Measurements from ENCODE around the gene MYOZ3. TPM values are rescaled to one million over a fixed set of nuclear protein-coding genes. Genes with fewer than 3 reads are reported as not detected.
A peak's percentile ranks its signal among the peaks of the same experiment; 100 is the strongest.

Gene MYOZ3
- total RNA-seq, 2 experiments from 2014 or later: 0.30 to 0.32 TPM

DNA sequence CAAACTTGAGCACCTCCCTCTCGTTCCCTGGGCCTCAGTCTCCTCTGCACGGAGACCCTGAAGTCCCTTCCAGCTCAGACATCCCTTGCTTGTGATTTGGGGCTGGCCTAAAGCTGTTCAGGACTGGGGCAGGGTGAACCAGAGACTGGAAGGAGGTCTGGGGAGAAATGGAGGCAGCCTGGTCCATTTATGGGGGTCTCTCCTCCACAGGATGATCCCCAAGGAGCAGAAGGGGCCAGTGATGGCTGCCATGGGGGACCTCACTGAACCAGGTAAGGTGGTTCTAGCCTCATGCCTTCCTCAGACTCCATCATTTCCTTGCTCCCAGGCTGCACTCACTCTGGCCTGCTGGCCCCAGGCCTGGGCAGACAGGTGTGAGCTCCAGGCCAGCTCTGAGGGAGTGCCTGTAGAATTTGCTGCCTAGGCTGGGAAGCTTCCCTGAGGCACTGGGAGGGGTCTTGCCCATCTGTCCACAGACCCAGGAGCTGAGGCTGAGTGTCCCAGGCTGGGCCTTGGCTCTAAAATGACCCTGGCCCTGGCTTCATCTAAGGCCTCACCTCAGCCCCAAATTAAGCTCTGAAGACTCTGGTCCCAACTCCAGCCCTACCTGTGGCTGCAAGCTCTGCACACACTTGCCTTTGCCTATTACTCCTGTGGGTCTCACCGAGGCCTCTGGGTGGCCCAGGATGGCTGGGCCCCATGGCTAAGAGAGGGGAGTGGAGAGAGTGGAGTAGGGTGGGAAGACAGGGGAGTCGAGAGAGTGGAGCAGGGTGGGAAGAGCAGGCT is 1.9 kb downstream of the MYOZ3 start:
- Mint-ChIP-seq H3K9me3 (ENCODE audit: low read depth) (no peaks in the 10 kb centered on the region), H3K27ac (no peak overlapping the region), H3K27me3 (no peaks in the 10 kb centered on the region), H3K4me1 (no peaks in the 10 kb centered on the region), H3K4me3 (no peak overlapping the region), H3K36me3 (ENCODE audit: low read depth) (no peaks in the 10 kb centered on the region)
- intact Hi-C loops (cut with DNase I, micrococcal nuclease): no loop called here
- POLR2A ChIA-PET: interaction anchor here (0.6 to 0.8 kb wide), 2 partner anchors 9 to 135 kb away, joined by 4 read pairs; no protein-coding TSS in a partner anchor
- CTCF ChIA-PET: interaction anchor here (0.6 to 3.2 kb wide), 3 partner anchors 38 to 174 kb away, joined by 3 to 13 read pairs (median 3); partner anchors contain the start of gene RBM22
- DNase-seq (no peak), ATAC-seq (no peak)

DNA sequence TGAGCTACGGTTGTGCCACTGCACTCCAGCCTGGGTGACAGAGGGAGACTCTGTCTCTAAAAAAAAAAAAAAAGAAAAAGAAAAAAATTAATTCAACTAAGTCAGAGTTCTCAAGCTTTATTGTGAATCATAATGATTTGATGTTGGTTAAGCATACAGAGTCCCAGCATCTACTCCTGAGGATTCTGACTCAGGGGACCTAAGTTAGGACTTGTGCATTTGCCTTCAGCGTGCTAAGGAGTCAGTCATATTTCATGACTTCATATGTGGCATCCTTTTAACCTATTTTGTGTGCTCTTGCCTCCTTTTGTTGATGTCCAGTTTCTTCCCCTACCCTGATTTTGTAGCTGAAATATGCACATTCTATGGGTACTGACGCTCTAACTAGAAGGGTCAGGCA is 2.9 kb downstream of the MYOZ3 start:
- CTCF ChIA-PET: interaction anchor here (0.5 to 3.2 kb wide), 5 partner anchors 9 to 339 kb away, joined by 3 to 13 read pairs (median 3); partner anchors contain the start of gene RBM22

GRCh38 chr5:150665044-150665443 is 4.0 kb downstream of the MYOZ3 start:
- H3K4me3 Mint-ChIP-seq: no peak overlapping the region
- no peaks in the 10 kb centered on the region for H3K4me1 Mint-ChIP-seq
- no peaks in the 10 kb centered on the region for H3K9me3 Mint-ChIP-seq (ENCODE audit: low read depth)
- H3K36me3 Mint-ChIP-seq (ENCODE audit: low read depth): no peaks in the 10 kb centered on the region
- H3K27me3 Mint-ChIP-seq: peaks cover 2% of the 10 kb centered on the region
- CTCF ChIA-PET: interaction anchor here (0.6 to 3.2 kb wide), 3 partner anchors 11 to 116 kb away, joined by 3 to 13 read pairs (median 3); no protein-coding TSS in a partner anchor
- DNase-seq: no peak
- ATAC-seq: no peak
- H3K27ac Mint-ChIP-seq: no peak overlapping the region
- intact Hi-C loops (cut with DNase I, micrococcal nuclease): no loop called here
- POLR2A ChIA-PET: no interaction called here

More for the DNA sequence above, 2.9 kb downstream of the MYOZ3 start:
- Mint-ChIP-seq H3K9me3 (ENCODE audit: low read depth) (no peaks in the 10 kb centered on the region), H3K27me3 (no peaks in the 10 kb centered on the region), H3K27ac (no peak overlapping the region), H3K4me1 (no peaks in the 10 kb centered on the region), H3K36me3 (ENCODE audit: low read depth) (no peaks in the 10 kb centered on the region), H3K4me3 (no peak overlapping the region)
- ATAC-seq: no peak
- no peak for DNase-seq
- POLR2A ChIA-PET: no interaction called here
- intact Hi-C loops (cut with DNase I, micrococcal nuclease): no loop called here

DNA sequence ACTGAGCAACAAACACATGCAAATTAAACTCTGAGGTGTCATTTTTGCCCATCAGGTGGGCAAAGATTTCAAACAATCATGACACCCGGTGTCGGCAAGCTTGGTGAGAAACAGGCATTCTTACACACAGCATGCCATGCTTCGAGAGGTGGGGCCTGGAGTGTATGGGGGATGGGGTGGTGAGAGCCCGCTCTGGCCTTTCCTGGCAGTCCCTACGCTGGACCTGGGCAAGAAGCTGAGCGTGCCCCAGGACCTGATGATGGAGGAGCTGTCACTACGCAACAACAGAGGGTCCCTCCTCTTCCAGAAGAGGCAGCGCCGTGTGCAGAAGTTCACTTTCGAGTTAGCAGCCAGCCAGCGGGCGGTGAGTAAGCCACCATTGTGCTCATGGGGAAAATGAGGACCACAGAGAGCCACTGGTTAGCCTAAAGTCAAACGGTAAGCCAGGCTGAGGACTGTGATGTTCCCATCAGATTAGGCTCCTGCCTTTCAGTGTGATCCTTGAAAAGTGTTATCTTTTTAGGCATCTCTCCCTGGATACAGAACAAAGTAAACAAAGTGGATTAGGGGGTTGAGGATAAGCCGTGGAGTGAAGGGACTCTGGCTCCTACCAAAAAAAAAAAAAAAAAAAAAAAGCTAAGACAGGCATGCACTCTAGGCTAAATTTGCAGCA is 9.4 kb downstream of the MYOZ3 start:
- intact Hi-C loops (cut with DNase I, micrococcal nuclease): loop anchor here in 1 of 2 experiments (5.0 kb wide), 1 partner anchor 108 kb away; no protein-coding TSS in a partner anchor
- no peak for ATAC-seq
- no peaks in the 10 kb centered on the region for H3K4me1 Mint-ChIP-seq
- no peak overlapping the region for H3K4me3 Mint-ChIP-seq
- H3K36me3 Mint-ChIP-seq (ENCODE audit: low read depth): no peaks in the 10 kb centered on the region
- DNase-seq: no peak
- no peak overlapping the region for H3K27ac Mint-ChIP-seq
- no peaks in the 10 kb centered on the region for H3K9me3 Mint-ChIP-seq (ENCODE audit: low read depth)
- H3K27me3 Mint-ChIP-seq: peaks cover 13% of the 10 kb centered on the region
- ChIA-PET CTCF (interaction anchor here (0.7 to 1.4 kb wide), 2 partner anchors 82 to 176 kb away, joined by 3 to 4 read pairs; partner anchors contain the start of gene IRGM), POLR2A (no interaction called here)

DNA sequence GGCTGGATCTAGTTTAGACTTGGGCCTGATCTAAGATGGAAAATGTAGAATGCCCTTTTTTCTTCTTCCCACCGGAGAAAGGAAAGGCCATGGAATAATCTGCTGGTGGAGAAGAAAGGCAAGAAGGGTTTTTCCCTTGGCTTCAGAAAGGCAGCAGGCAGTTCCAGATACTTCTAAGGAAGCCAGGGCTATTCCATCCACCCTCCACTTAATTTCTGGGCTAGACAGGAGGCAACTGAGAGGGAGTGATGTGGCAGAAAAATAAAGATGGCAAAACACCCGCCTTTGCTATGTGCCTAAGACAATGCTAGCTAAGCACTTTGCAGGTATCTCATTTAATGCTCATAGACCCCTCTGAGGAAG is 9.9 kb downstream of the MYOZ3 start:
- intact Hi-C loops (cut with DNase I, micrococcal nuclease): loop anchor here in 1 of 2 experiments (5.0 kb wide), 1 partner anchor 109 kb away; no protein-coding TSS in a partner anchor
- no peaks in the 10 kb centered on the region for H3K9me3 Mint-ChIP-seq (ENCODE audit: low read depth)
- H3K4me1 Mint-ChIP-seq: no peaks in the 10 kb centered on the region
- peaks cover 13% of the 10 kb centered on the region for H3K27me3 Mint-ChIP-seq
- DNase-seq (no peak), ATAC-seq (no peak)
- CTCF ChIA-PET: interaction anchor here (0.7 to 1.4 kb wide), 2 partner anchors 81 to 176 kb away, joined by 3 to 4 read pairs; partner anchors contain the start of gene IRGM
- no peak overlapping the region for H3K27ac Mint-ChIP-seq
- H3K4me3 Mint-ChIP-seq: peak overlapping the region; percentile 34
- POLR2A ChIA-PET: interaction anchor here (0.7 kb wide), 1 partner anchor 8 kb away, joined by 4 read pairs; no protein-coding TSS in a partner anchor
- H3K36me3 Mint-ChIP-seq (ENCODE audit: low read depth): no peaks in the 10 kb centered on the region

- ChIA-PET CTCF (interaction anchor here (1.4 to 1.8 kb wide), 2 partner anchors 30 to 175 kb away, joined by 4 to 5 read pairs; partner anchors contain the start of genes IRGM and RBM22), POLR2A (interaction anchor here (0.6 to 0.7 kb wide), 2 partner anchors 8 to 29 kb away, joined by 3 to 4 read pairs; partner anchors contain the start of gene RBM22)
- H3K4me1 Mint-ChIP-seq: no peaks in the 10 kb centered on the region
- H3K27ac Mint-ChIP-seq: no peak overlapping the region
- DNase-seq (peak; percentile 35), ATAC-seq (peak; percentile 62)
- intact Hi-C loops (cut with DNase I, micrococcal nuclease): loop anchor here (1.0 to 5.0 kb wide), 2 partner anchors 109 to 110 kb away; no protein-coding TSS in a partner anchor
- H3K4me3 Mint-ChIP-seq: peak overlapping the region; percentile 66
- peaks cover 13% of the 10 kb centered on the region for H3K27me3 Mint-ChIP-seq
- no peaks in the 10 kb centered on the region for H3K36me3 Mint-ChIP-seq (ENCODE audit: low read depth)
- no peaks in the 10 kb centered on the region for H3K9me3 Mint-ChIP-seq (ENCODE audit: low read depth)
Measured at GRCh38 chr5:150671509-150672236, 10.6 kb downstream of the MYOZ3 start.

DNA sequence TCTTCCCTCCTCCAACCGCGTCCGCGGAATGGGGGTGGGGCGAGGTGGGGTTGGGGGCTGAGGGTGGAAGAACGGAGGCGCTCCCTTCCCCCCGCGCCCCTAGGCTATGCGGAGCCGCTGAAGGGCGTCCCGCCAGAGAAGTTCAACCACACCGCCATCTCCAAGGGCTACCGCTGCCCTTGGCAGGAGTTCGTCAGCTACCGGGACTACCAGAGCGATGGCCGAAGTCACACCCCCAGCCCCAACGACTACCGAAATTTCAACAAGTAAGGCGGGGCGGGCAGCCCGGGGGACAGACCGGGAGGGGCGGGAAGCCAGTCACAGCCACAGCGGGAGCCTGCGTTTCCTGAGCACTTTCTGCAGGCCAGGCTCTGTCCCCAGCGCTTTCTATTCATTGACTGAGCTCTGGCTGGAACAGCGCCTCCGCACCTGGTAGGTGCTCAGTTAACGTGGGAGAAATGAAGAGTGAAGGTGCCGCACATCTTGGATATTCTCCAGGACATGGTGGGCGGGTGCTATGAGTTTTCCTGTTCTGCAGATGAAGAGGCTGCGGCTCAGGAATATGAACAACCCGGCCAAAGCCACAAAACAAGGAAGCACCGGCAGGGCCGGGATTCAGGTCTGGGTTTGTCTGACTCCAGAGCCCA is 11.3 kb downstream of the MYOZ3 start:
- no peaks in the 10 kb centered on the region for H3K36me3 Mint-ChIP-seq (ENCODE audit: low read depth)
- DNase-seq (peak; percentile 53), ATAC-seq (peak; percentile 81)
- intact Hi-C loops (cut with DNase I, micrococcal nuclease): loop anchor here (1.0 to 5.0 kb wide), 2 partner anchors 110 to 111 kb away; no protein-coding TSS in a partner anchor
- ChIA-PET POLR2A (interaction anchor here (1.3 kb wide), 1 partner anchor 16 kb away, joined by 4 read pairs; no protein-coding TSS in a partner anchor), CTCF (interaction anchor here (1.8 kb wide), 1 partner anchor 29 kb away, joined by 5 read pairs; the partner anchor contains the start of gene RBM22)
- peak overlapping the region; percentile 33 for H3K27ac Mint-ChIP-seq
- H3K27me3 Mint-ChIP-seq: peaks cover 13% of the 10 kb centered on the region
- H3K4me3 Mint-ChIP-seq: peak overlapping the region; percentile 66
- H3K4me1 Mint-ChIP-seq: no peaks in the 10 kb centered on the region
- no peaks in the 10 kb centered on the region for H3K9me3 Mint-ChIP-seq (ENCODE audit: low read depth)

DNA sequence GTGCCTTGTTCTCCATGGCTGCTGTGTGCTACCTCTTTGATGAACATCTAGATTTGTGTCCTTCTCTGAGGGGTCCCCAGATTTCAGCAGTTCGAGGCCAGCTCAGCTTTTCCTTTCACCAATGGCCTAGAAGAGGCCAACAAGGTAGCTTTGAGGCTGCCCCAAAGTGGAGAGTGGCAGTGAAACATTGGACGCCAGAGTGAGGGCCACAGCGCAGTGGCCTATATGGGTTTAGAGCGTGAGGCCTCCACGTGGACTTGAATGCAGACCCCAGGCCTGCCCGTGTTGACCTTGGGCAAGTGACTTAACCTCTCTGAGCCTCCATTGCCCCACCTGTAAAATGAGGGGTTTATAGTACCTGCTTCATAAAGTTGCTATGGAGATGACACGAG is 11.8 kb downstream of the MYOZ3 start:
- DNase-seq (no peak), ATAC-seq (no peak)
- Mint-ChIP-seq H3K36me3 (ENCODE audit: low read depth) (no peaks in the 10 kb centered on the region), H3K4me1 (no peaks in the 10 kb centered on the region), H3K27me3 (peaks cover 13% of the 10 kb centered on the region), H3K27ac (no peak overlapping the region), H3K9me3 (ENCODE audit: low read depth) (no peaks in the 10 kb centered on the region), H3K4me3 (no peak overlapping the region)
- ChIA-PET CTCF (interaction anchor here (1.8 kb wide), 1 partner anchor 28 kb away, joined by 5 read pairs; the partner anchor contains the start of gene RBM22), POLR2A (interaction anchor here (1.3 kb wide), 1 partner anchor 15 kb away, joined by 4 read pairs; no protein-coding TSS in a partner anchor)
- intact Hi-C loops (cut with DNase I, micrococcal nuclease): loop anchor here (1.0 to 5.0 kb wide), 2 partner anchors 111 to 112 kb away; no protein-coding TSS in a partner anchor

DNA sequence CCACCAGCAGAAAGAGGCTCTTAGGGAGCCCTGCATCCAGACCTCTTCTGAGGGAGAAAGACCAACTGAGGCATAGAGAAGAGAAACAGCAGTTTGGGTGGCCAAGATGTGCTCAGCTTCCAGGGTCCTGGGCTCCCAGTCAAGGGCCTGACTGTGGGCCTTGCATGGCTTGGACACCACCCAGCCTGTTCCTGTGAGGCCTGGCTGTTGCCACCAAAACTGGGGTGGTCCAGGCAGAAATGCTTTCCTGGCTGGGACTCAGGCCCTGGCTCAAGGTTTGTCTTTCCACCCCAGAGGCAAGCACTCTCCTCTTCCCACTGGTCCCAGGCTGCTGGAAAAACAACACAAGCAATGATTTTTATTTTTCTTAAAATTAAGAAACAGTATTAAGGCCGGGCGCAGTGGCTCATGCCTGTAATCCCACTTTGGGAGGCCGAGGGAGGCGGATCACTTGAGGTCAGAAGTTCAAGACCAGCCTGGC is 13.3 kb downstream of the MYOZ3 start:
- H3K36me3 Mint-ChIP-seq (ENCODE audit: low read depth): no peaks in the 10 kb centered on the region
- no peaks in the 10 kb centered on the region for H3K4me1 Mint-ChIP-seq
- POLR2A ChIA-PET: no interaction called here
- ATAC-seq (no peak), DNase-seq (no peak)
- no peak overlapping the region for H3K27ac Mint-ChIP-seq
- H3K27me3 Mint-ChIP-seq: peaks cover 13% of the 10 kb centered on the region
- H3K4me3 Mint-ChIP-seq: no peak overlapping the region
- H3K9me3 Mint-ChIP-seq (ENCODE audit: low read depth): no peaks in the 10 kb centered on the region
- intact Hi-C loops (cut with DNase I, micrococcal nuclease): loop anchor here in 1 of 2 experiments (5.0 kb wide), 1 partner anchor 112 kb away; no protein-coding TSS in a partner anchor
- CTCF ChIA-PET: interaction anchor here (0.6 to 1.7 kb wide), 2 partner anchors 17 to 142 kb away, joined by 4 read pairs; no protein-coding TSS in a partner anchor

GRCh38 chr5:150675069-150675468 is 14.0 kb downstream of the MYOZ3 start:
- POLR2A ChIA-PET: no interaction called here

More at GRCh38 chr5:150675069-150675468, 14.0 kb downstream of the MYOZ3 start:
- no peaks in the 10 kb centered on the region for H3K9me3 Mint-ChIP-seq (ENCODE audit: low read depth)
- ATAC-seq: no peak
- peaks cover 2% of the 10 kb centered on the region for H3K36me3 Mint-ChIP-seq (ENCODE audit: low read depth)
- no peak for DNase-seq
- peaks cover 10% of the 10 kb centered on the region for H3K27me3 Mint-ChIP-seq
- CTCF ChIA-PET: interaction anchor here (0.8 to 1.7 kb wide), 3 partner anchors 18 to 171 kb away, joined by 3 to 4 read pairs (median 4); partner anchors contain the start of gene IRGM
- no peaks in the 10 kb centered on the region for H3K4me1 Mint-ChIP-seq
- no peak overlapping the region for H3K4me3 Mint-ChIP-seq
- no peak overlapping the region for H3K27ac Mint-ChIP-seq
- intact Hi-C loops (cut with DNase I, micrococcal nuclease): no loop called here

Data from activated CD4-positive, alpha-beta T cell treated with anti-CD3 and anti-CD28 coated beads for 36 hours (primary cell).